ENCODE measurements around the gene SMIM45.

The SMIM45 gene

DNA sequence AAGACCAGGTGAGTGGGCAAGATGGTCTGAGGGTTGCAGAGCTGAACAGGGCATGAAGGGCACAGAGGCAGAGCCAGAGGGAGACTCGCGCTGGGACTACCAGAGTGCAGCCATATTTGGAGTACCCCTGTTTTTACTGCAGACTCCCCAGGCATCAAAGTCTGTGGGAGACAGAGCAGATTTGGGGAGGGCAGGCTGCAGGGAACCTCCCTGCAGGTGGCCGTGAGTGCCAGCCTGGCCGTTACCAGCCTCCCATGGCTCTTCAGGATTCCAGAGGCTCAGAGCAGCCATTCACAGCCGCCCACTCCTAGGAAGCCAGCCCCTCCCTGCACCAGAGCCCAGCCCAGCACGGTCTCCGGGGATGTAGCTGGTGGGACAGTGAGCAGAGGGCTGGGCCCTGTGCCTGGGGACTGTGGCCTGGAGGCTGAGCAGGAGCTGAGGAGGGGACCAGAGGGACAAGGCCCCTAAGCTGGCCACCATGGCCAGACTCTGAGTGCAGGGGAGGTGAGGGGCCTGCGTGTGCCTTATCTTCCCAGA lies 17.2 kb downstream of the SMIM45 start, which contains the start of gene SEPTIN3:
Gene SEPTIN3 (plus strand): TSS at position 334 of the 537 bp plus-strand sequence. CDS start 2,050 bp downstream, outside the sequence.
- H2AFZ ChIP-seq (ENCODE audit: insufficient read depth, low read depth, low read length, poor library complexity, severe bottlenecking): no peak within 1 kb of the TSS
- DNase-seq: no peak
- no peak within 1 kb of the TSS for H3K4me2 ChIP-seq (replicated peaks; ENCODE audit: extremely low read depth, low read length, poor library complexity, severe bottlenecking)
- H4K20me1 ChIP-seq (ENCODE audit: insufficient read depth, low read length): no peaks in the 10 kb centered on the region
- no peaks in the 10 kb centered on the region for H3K9me3 ChIP-seq (replicated peaks in 1 of 2; ENCODE audit: control insufficient read depth in 1 of 2, insufficient read depth in 1 of 2, low read length in 2 of 2)
- TF ChIP-seq, protein P1, sequence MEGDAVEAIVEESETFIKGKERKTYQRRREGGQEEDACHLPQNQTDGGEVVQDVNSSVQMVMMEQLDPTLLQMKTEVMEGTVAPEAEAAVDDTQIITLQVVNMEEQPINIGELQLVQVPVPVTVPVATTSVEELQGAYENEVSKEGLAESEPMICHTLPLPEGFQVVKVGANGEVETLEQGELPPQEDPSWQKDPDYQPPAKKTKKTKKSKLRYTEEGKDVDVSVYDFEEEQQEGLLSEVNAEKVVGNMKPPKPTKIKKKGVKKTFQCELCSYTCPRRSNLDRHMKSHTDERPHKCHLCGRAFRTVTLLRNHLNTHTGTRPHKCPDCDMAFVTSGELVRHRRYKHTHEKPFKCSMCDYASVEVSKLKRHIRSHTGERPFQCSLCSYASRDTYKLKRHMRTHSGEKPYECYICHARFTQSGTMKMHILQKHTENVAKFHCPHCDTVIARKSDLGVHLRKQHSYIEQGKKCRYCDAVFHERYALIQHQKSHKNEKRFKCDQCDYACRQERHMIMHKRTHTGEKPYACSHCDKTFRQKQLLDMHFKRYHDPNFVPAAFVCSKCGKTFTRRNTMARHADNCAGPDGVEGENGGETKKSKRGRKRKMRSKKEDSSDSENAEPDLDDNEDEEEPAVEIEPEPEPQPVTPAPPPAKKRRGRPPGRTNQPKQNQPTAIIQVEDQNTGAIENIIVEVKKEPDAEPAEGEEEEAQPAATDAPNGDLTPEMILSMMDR (IDR thresholded peaks at IDR 0.05): no peak
- peaks cover 0 to 2% of the 10 kb centered on the region in 2 donors for H3K27me3 ChIP-seq (ENCODE audit: control insufficient read depth in 2 of 2, insufficient read depth in 2 of 2, low read length in 2 of 2)
- no peak within 1 kb of the TSS for H3K4me3 ChIP-seq (replicated peaks in 1 of 3; ENCODE audit: low read depth in 2 of 3, low read length in 3 of 3)
- H3K36me3 ChIP-seq (replicated peaks in 1 of 2; ENCODE audit: control insufficient read depth in 1 of 2, insufficient read depth in 2 of 2, low read length in 2 of 2): no peaks in the 10 kb centered on the region
- no peak within 1 kb of the TSS for H3K9ac ChIP-seq (ENCODE audit: insufficient read depth, low read length, poor library complexity, severe bottlenecking)
- H3K27me3 Mint-ChIP-seq (ENCODE audit: low read depth in 3 of 3): peaks cover 15 to 18% (median 17%) of the 10 kb centered on the region in 3 donors
- peaks cover 0 to 3% (median 0%) of the 10 kb centered on the region in 7 donors for H3K9me3 Mint-ChIP-seq
- 100% methylated on average over 5 of the region's 8 CpGs for WGBS (ENCODE audit: insufficient coverage)
- H3K4me1 ChIP-seq (ENCODE audit: control insufficient read depth in 1 of 2, insufficient read depth in 2 of 2, low read length in 2 of 2): no peaks in the 10 kb centered on the region
- no peaks in the 10 kb centered on the region for H3K36me3 Mint-ChIP-seq
- H3K27ac ChIP-seq (ENCODE audit: low read depth in 1 of 2, low read length in 2 of 2): no peak within 1 kb of the TSS
- H3K4me1 Mint-ChIP-seq: no peaks in the 10 kb centered on the region
- intact Hi-C loops (cut with micrococcal nuclease): no loop called here
- H3K4me3 Mint-ChIP-seq: no peak within 1 kb of the TSS
- H3K79me2 ChIP-seq (ENCODE audit: insufficient read depth, low read length): no peaks in the 10 kb centered on the region
- H3K27ac Mint-ChIP-seq: peak within 1 kb of the TSS in 1 of 7 donors; percentile 35

DNA sequence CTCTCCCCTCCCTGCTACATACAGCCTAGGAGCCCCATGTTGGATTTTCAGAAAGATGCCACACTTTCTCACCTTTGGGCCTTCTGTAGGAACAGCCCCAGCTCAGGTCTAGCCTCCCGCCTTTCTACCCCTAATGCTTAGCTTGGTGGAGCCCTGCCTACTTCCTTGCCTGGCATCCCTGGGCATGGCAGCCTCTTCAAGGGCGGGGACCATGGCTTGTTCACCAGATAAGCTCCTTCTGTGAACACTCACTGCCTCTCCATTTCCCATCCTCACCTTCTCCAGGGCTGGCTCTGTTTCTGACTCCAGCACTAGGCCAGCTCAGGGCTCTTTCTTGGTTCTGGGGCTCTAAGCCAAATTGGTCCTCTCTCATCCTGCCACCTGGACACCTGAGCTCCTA lies 18.7 kb downstream of the SMIM45 start:
- Histone ChIP-seq H3K9me3 (replicated peaks in 1 of 2; ENCODE audit: control insufficient read depth in 1 of 2, insufficient read depth in 1 of 2, low read length in 2 of 2) (no peaks in the 10 kb centered on the region), H3K4me1 (ENCODE audit: control insufficient read depth in 1 of 2, insufficient read depth in 2 of 2, low read length in 2 of 2) (no peaks in the 10 kb centered on the region), H3K4me2 (replicated peaks; ENCODE audit: extremely low read depth, low read length, poor library complexity, severe bottlenecking) (no peak overlapping the region), H3K79me2 (ENCODE audit: insufficient read depth, low read length) (no peaks in the 10 kb centered on the region), H2AFZ (ENCODE audit: insufficient read depth, low read depth, low read length, poor library complexity, severe bottlenecking) (no peak overlapping the region), H3K27me3 (ENCODE audit: control insufficient read depth in 2 of 2, insufficient read depth in 2 of 2, low read length in 2 of 2) (peaks cover 8 to 12% of the 10 kb centered on the region in 2 donors), H3K27ac (ENCODE audit: low read depth in 1 of 2, low read length in 2 of 2) (no peak overlapping the region), H3K4me3 (replicated peaks in 1 of 3; ENCODE audit: low read depth in 2 of 3, low read length in 3 of 3) (no peak overlapping the region), H3K36me3 (replicated peaks in 1 of 2; ENCODE audit: control insufficient read depth in 1 of 2, insufficient read depth in 2 of 2, low read length in 2 of 2) (no peaks in the 10 kb centered on the region), H4K20me1 (ENCODE audit: insufficient read depth, low read length) (no peaks in the 10 kb centered on the region), H3K9ac (ENCODE audit: insufficient read depth, low read length, poor library complexity, severe bottlenecking) (no peak overlapping the region)
- Mint-ChIP-seq H3K4me1 (no peaks in the 10 kb centered on the region), H3K27ac (peak overlapping the region in 2 of 7 donors; percentile 8 to 38), H3K9me3 (peaks cover 0 to 3% (median 0%) of the 10 kb centered on the region in 7 donors), H3K4me3 (no peak overlapping the region), H3K36me3 (no peaks in the 10 kb centered on the region), H3K27me3 (ENCODE audit: low read depth in 3 of 3) (peaks cover 29 to 31% (median 30%) of the 10 kb centered on the region in 3 donors)
- intact Hi-C loops (cut with micrococcal nuclease): no loop called here
- no peak for DNase-seq
- 92% methylated on average over 2 of the region's 2 CpGs for WGBS (ENCODE audit: insufficient coverage)
- TF ChIP-seq, protein P1 (IDR thresholded peaks at IDR 0.05): no peak
